GM18951 (cell line): Measurements from ENCODE around the gene HK3.

Experiments
- POLR2A ChIP-seq: IDR thresholded peaks from 4 replicates; pipeline ENCODE4 v1.6.1; 2011; ENCODE audit warnings: mild to moderate bottlenecking; ENCODE audit not compliant: insufficient read length, insufficient read depth; ENCODE audit errors: extremely low read depth
- in situ Hi-C: fragments of 300-500 bp; cut with MboI; formaldehyde crosslinking; loops from one replicate; pipeline ENCODE4 v1.12.0; 2022; ENCODE audit warnings: low sequenced_read_pairs, mixed read lengths, inconsistent platforms; ENCODE audit not compliant: unreplicated experiment

HK3 gene

GRCh38 chr5:176863041-176863764, 35.9 kb downstream of the HK3 start:
- TF ChIP-seq POLR2A = no peak
- in situ Hi-C loops = no loop called here

- no peak for TF ChIP-seq POLR2A
- in situ Hi-C loops = no loop called here
These were observed 36.7 kb downstream of the HK3 start for GRCh38 chr5:176862330-176862995.

GRCh38 chr5:176861276-176861675, 37.9 kb downstream of the HK3 start:
- TF ChIP-seq POLR2A = no peak
- in situ Hi-C loops = no loop called here

- in situ Hi-C loops = no loop called here
- TF ChIP-seq POLR2A = no peak
These were observed 38.8 kb downstream of the HK3 start for GRCh38 chr5:176860381-176860780.

- no peak for TF ChIP-seq POLR2A
- in situ Hi-C loops = no loop called here
These were observed 39.2 kb downstream of the HK3 start for GRCh38 chr5:176859916-176860315.

GRCh38 chr5:176857894-176858273, 41.3 kb downstream of the HK3 start:
- in situ Hi-C loops = no loop called here
- no peak for TF ChIP-seq POLR2A

- TF ChIP-seq POLR2A = no peak
- in situ Hi-C loops = no loop called here
These were observed 41.8 kb downstream of the HK3 start for GRCh38 chr5:176857216-176857893.

- in situ Hi-C loops = no loop called here
- no peak for TF ChIP-seq POLR2A
These were observed 42.4 kb downstream of the HK3 start for GRCh38 chr5:176856746-176857145.

- in situ Hi-C loops = no loop called here
- no peak for TF ChIP-seq POLR2A
These were observed 43.5 kb downstream of the HK3 start for GRCh38 chr5:176855598-176855997.

GRCh38 chr5:176854164-176854563, 45.0 kb downstream of the HK3 start:
- in situ Hi-C loops = no loop called here

GRCh38 chr5:176853151-176853778, 45.9 kb downstream of the HK3 start:
- in situ Hi-C loops = no loop called here
- TF ChIP-seq POLR2A = no peak

More at GRCh38 chr5:176854164-176854563, 45.0 kb downstream of the HK3 start:
- no peak for TF ChIP-seq POLR2A

GRCh38 chr5:176851871-176852658, 47.1 kb downstream of the HK3 start:
- no peak for TF ChIP-seq POLR2A
- in situ Hi-C loops = no loop called here

GRCh38 chr5:176851380-176851779, 47.8 kb downstream of the HK3 start:
- in situ Hi-C loops = no loop called here
- TF ChIP-seq POLR2A = no peak
